ENCODE data around the gene RPS27L. TPM values are rescaled to one million over a fixed set of nuclear protein-coding genes. Genes with fewer than 3 reads are reported as not detected.

Gene RPS27L
- total RNA-seq: 68.4 and 112 TPM in 2 replicates

GRCh38 chr15:63157118-63157843 lies at the start of gene RPS27L:
TSS of gene RPS27L (minus strand) at chr15:63157477. CDS start at chr15:63157405, 72 bp downstream.

DNA sequence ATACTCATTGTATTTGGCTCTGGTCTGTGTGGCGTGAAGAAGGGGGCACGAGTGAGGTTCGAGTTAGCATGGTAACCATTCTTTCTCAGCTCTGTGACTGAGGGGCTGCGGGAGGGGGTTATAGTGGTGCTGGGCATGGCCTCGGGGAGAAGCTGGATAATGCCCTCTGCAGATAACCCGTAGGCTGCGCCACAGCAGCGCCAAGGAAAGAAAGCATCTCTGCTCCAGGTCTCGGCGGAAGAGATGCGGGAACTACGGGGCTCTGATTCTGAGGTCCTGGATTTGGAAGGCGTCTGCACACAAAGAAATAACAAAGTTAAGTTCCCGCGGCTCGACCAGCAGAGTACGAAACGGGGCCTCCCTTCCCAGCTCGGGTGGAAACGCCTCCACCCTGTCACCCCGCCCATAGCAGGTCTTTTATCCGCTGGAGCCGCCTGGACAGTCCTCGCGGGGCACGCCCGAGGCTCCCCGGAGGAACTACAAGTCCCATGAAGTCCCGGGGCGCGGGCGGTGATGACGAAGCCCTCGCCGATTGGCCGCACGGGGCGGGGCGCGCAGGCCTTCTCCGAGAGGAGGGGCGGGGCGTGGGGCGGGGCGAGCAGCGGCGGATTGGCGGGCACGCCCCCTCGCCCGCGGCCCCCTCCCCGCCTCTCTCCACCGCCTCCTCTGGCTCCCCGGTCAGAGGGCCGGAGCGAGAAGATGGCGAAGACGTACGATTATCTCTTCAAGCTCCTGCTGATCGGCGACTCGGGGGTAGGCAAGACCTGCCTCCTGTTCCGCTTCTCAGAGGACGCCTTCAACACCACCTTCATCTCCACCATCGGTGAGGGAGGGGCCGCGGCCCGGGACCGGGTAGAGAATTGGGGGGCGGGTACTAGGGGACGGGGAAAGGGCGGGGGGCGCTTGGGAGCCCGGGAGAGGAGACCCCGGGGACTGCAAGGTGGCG lies 31.9 kb upstream of the RPS27L start, which contains the start of gene RAB8B:
Gene RAB8B, plus strand, starts transcription at position 681 of the 946 bp plus-strand sequence. Its CDS starts 19 bp downstream, at position 700.

GRCh38 chr15:63121382-63122001 lies 35.8 kb downstream of the RPS27L start, which contains the start of gene LACTB:
TSS of gene LACTB (plus strand) at chr15:63121861. CDS start at chr15:63121872, 11 bp downstream.

Other genes with a start within 250 kb of the RPS27L start
- 633 and 926 TPM in 2 replicates for gene TPM1, start 114.7 kb downstream of the RPS27L start, total RNA-seq
- gene LACTB, start 35.6 kb downstream of the RPS27L start, total RNA-seq: 21.4 and 22.6 TPM in 2 replicates
- gene RAB8B, start 32.1 kb upstream of the RPS27L start, total RNA-seq: 48.5 and 88.6 TPM in 2 replicates
- 11.6 and 12.7 TPM in 2 replicates for gene APH1B, start 120.1 kb upstream of the RPS27L start, total RNA-seq
- 7.3 and 7.4 TPM in 2 replicates for gene CA12, start 224.4 kb upstream of the RPS27L start, total RNA-seq

Measured in placental pericyte (primary cell).